HG02973 (cell line): Measurements from ENCODE around the gene PWWP2B.

ENCODE experiments used
- ATAC-seq: cut with Tn5 transposase; IDR thresholded peaks from one replicate; pipeline ENCODE4 v1.9.1; 2021; ENCODE audit warnings: moderate library complexity; ENCODE audit not compliant: unreplicated experiment

Gene PWWP2B

GRCh38 chr10:132405463-132405991 lies 8.5 kb downstream of the PWWP2B start:
- no peak for ATAC-seq

- ATAC-seq, result no peak
These were observed 9.2 kb downstream of the PWWP2B start for GRCh38 chr10:132406181-132406580.

- ATAC-seq, result no peak
These were observed 9.8 kb downstream of the PWWP2B start for GRCh38 chr10:132406750-132407149.

DNA sequence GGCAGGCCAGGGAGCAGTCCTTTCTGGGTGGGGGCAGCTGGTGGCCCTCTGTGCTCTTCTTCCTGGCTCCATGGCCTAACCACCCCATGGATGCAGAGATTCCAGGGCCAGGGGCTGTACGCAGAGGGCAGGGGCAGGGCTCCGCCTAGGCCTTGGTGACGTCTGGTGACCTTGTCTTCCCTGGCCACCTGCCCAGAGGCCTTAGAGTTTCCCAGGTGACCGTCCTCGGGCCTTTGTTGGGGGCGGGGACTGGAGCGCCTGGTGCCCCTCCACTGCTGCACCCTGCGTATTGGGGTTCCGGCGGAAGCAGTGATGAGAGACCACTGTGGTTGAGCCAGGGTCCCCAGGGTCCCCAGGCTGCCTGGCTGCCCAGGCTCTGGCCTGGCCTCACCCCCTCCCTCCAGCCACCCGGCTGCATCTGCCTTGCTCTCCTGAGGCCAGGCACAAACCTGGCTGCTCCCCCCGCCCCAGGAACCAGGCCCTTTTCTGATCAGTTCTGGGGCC lies 10.3 kb downstream of the PWWP2B start:
- ATAC-seq, result no peak

GRCh38 chr10:132407846-132408278 lies 10.9 kb downstream of the PWWP2B start:
- no peak for ATAC-seq

- ATAC-seq, result no peak
These were observed 11.4 kb downstream of the PWWP2B start for GRCh38 chr10:132408367-132408781.

DNA sequence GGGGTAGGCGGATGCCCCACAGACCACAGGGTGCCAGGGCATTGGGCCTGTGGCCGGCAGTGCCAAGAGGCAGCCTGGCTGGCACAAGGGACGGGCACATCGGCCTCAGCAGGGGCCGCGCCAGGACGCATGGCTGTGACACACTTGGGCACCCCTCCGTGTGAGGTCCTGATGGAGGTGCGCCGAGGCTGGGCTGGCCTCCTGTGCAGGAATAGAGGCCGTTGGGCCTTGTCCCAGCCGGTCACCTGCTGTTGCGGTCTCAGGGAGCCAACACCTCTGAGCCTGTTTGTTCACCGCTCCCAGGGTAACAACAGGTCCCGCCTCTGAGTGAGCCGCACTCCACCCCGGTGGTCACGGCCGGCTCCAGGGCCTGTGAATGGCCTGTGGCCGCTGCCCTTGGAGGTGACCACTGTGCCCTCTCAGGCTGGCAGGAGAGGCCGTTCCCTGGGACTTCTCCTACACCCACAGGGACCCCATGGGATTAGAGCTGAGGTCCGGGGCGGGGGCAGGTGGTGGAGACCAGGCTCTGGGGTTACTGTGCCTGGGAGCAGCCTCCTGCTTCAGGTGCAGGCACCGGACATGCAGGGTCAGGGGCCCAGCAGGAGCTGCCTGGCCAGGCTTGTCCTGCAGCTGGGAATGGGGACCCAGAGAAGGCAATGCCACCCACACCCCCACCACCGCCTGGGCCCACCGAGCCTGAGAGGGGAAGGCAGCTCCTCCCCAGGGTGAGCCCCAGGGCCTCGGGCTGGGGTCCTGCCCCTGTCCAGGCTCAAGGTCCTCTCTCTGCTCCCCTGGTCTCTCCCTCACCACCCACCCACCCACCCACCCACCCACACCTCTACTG lies 12.0 kb downstream of the PWWP2B start:
- no peak for ATAC-seq

GRCh38 chr10:132409667-132410028 lies 12.6 kb downstream of the PWWP2B start:
- ATAC-seq, result no peak

GRCh38 chr10:132410056-132410778 lies 13.2 kb downstream of the PWWP2B start:
- no peak for ATAC-seq

DNA sequence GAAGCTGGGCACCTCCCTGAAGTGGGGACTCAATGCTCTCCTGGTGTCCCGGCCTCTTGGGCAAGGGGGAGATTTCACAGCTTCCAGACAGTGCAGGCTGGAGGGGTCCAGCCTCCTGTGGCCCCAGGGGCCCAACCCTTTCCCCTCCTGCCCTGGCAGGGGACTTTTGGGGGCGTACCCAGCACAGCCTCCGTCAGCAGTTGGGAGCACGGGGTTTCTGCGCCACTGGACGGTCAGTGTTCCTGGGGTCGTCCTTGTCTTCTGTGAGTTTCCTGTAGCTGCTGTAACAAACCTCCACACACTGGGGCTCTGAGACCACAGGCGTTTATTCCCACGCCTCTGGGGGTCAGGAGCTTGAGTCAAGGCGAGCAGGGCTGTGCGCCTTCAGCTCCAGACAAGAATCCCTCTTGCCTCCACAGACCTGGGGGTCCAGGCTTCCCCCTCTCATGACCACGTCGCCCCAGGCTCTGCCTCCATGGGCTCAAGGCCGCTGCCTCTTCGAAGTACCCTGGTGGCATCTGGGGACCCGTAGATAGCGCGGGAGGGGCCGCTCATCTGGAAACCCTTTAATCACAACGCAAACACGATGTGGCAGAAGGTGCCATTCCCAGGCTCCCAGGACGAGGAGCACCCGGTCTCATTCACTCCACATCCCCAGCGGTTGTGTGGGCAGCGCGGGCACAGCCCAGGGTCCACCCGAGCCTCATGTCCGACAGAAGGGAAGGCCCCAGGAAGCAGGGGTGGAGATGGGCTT lies 14.0 kb downstream of the PWWP2B start:
- no peak for ATAC-seq

GRCh38 chr10:132411561-132412253 lies 14.7 kb downstream of the PWWP2B start:
- ATAC-seq, result no peak

DNA sequence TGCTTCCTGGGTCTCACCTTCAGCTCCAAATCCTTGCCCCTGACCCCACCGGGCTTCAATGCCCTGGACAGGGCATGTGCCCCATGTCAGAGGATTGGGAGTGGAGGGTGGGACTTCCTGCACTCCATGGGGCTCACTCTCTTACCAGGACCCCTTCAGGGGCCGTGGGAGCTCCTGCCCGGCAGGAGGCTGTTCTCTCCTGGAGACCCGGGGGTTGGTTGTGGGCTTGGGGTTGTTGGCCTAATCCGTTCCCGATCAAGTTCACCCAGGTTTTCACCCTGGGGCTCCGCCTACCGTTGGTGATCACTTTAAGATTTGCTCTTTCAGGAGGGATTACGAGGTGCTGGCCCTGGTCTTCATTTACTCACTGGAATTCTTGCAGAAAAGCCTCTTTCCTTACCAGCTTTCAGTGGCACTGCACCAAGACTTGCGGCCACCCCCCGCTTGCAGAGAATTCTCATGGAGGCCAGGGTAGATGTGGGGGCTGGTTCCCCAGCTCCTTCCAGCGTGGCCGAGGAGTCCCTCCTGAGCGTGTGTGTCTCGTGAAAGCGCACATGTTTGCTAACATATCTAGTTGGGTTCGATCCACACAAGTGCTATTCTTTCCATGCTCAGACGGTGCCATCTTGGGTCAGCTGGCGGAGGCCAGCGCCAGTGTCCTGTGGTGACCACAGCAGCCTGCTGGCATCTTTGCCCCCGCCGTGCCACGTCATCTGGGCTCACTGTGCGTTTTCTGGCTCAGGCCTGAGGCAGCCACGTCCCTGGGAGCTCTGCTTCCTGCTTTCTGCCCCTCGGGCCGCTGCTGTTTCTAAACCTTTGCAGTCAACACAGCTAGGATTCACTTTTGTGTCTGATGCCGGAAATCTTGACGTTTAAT lies 15.6 kb downstream of the PWWP2B start:
- no peak for ATAC-seq

GRCh38 chr10:132413226-132414205 lies 16.5 kb downstream of the PWWP2B start:
- no peak for ATAC-seq

GRCh38 chr10:132414402-132415016 lies 17.5 kb downstream of the PWWP2B start:
- no peak for ATAC-seq

DNA sequence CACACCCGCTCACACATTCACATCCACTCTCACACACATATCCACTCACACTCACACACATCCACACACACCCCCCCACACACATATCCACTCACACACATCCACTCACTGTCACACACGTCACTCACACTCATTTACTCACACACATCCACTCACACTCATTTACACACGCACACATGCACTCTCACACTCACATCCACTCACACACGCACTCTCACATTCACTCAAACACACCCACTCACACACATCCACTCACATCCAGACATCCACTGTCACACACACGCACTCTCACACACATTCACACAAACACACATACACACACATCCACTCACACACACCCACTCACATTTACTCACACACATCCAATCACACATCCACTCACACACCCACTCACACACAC lies 18.3 kb downstream of the PWWP2B start:
- ATAC-seq, result no peak

DNA sequence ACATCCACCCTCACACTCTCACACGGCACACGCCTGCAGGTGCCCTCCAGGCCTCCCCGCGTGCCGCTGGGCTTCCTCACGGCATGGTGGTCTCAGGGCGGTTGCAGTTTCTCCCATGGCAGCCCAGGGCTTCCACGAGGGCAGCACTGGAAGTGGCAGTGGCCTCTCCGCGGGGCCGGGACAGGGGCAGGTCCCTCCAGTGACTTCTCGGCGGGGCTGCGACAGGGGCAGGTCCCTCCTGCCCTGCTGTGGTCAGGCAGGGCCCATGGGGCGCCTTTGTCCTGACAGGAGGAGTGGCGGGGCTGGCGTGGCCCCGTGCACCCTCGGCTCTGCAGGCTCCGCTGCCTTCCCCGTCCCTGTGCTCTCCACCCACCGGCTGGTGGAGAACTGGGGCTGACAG lies 19.0 kb downstream of the PWWP2B start:
- no peak for ATAC-seq

DNA sequence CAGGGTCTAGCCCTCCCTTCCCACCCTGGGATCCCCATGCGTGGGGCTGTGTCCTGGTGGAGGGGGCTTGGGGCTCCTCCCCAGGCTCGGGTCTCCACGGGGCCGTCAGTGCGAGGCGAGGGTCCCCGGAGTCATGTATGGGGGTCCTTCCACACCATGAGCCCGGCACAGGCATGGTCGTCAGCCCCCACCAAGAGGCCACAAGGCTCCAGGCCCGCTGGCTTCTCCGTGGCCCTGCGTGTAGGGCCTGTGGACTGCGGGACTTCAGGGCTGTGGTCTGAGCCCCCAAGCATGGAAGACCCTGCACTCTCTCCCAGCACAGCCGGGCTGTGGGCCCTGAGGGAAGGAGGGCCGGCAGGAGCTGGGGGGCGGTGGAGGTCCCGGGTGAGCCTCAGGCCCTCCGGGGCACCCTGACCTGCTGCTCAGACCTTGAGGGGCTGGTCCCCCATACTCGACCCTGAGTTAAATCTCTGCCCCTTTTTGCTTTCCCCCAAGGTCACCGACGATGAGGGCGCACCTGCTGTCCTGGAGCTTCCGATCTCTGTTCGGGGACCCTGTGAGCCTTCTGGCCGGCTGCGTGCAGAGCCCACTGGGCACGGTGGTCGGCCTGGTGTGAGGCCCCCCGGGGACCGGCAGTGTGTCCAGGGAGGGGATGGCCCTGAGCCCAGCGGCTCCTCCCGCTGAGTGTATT lies 19.7 kb downstream of the PWWP2B start:
- no peak for ATAC-seq
